Panc1 (cell line): ENCODE data around the gene HBS1L. TPM values are rescaled to one million over a fixed set of nuclear protein-coding genes. Genes with fewer than 3 reads are reported as not detected.

Source experiments
- ATAC-seq: fragments of 200-7000 bp; cut with Tn5 transposase; 2 replicates; pipeline ENCODE4 v1.9.1; 2020; ENCODE audit warnings: mild to moderate bottlenecking, moderate library complexity
- BruUV-seq: library from RNA; stranded (reverse); fragments of 400-500 nt; replicated peaks from 2 replicates; lab custom pipeline; 2021; lab: Mats Ljungman, UMichigan
- CTCF ChIA-PET: fragments of 300-600 bp; sonication (Branson Sonifier 250); formaldehyde crosslinking; loops from one replicate; lab custom pipeline; 2022; ENCODE audit warnings: antibody characterized with exemption; lab: Charles Lee
- POLR2A ChIA-PET: fragments of 300-600 bp; sonication (Branson Sonifier 250); formaldehyde crosslinking; loops from one replicate; lab custom pipeline; 2022; ENCODE audit warnings: antibody characterized with exemption; lab: Charles Lee
- DNase-seq: peaks from one replicate; pipeline ENCODE4 v3.0.0-alpha.2; 2010; ENCODE audit warnings: low read depth, low spot score
- H3K27ac ChIP-seq: 2 replicates; pipeline ENCODE4 v1.5.1; 2011; ENCODE audit warnings: mild to moderate bottlenecking, low read length, inconsistent platforms
- H3K27me3 ChIP-seq: fragments of 200-500 bp; sonication (Bioruptor generic); 2 replicates; pipeline ENCODE4 v1.6.0; 2014; ENCODE audit warnings: low read length, inconsistent platforms; ENCODE audit not compliant: control insufficient read depth, insufficient read depth
- H3K36me3 ChIP-seq: fragments of 200-500 bp; sonication (Bioruptor generic); 2 replicates; pipeline ENCODE4 v1.5.1; 2014; ENCODE audit warnings: inconsistent platforms, mild to moderate bottlenecking, low read length, moderate library complexity; ENCODE audit not compliant: control insufficient read depth, insufficient read depth
- H3K4me1 ChIP-seq: 2 replicates; pipeline ENCODE4 v1.5.1; 2011; ENCODE audit warnings: inconsistent platforms, mild to moderate bottlenecking, low read length, moderate library complexity; ENCODE audit not compliant: control insufficient read depth, insufficient read depth
- H3K4me3 ChIP-seq, 2 experiments: 2 replicates each; pipeline ENCODE4 v1.5.1; 2011 to 2012; ENCODE audit warnings: low read depth in 2 of 2, low read length in 2 of 2, mild to moderate bottlenecking in 2 of 2, inconsistent platforms in 1 of 2, moderate library complexity in 1 of 2
- H3K9me3 ChIP-seq: fragments of 200-500 bp; sonication (Bioruptor generic); 2 replicates; pipeline ENCODE4 v1.5.1; 2014; ENCODE audit warnings: low read depth, mild to moderate bottlenecking, inconsistent platforms, low read length, moderate library complexity; ENCODE audit not compliant: control insufficient read depth, insufficient read depth
- POLR2AphosphoS5 ChIP-seq: IDR thresholded peaks from 2 replicates; pipeline ENCODE4 v1.6.1; 2012; ENCODE audit warnings: mild to moderate bottlenecking, low read depth, low read length, moderate library complexity
- SIN3A ChIP-seq: IDR thresholded peaks from 2 replicates; pipeline ENCODE4 v1.6.1; 2012; ENCODE audit warnings: low read depth, mild to moderate bottlenecking, low read length, moderate library complexity, borderline replicate concordance; ENCODE audit not compliant: insufficient read depth
- TCF7L2 ChIP-seq: IDR thresholded peaks from 2 replicates; pipeline ENCODE4 v1.6.1; 2011; ENCODE audit warnings: mild to moderate bottlenecking, low read depth, low read length, inconsistent platforms
- in situ Hi-C: cut with HindIII; loops from 2 replicates; pipeline ENCODE4 v1.10.0; 2016; ENCODE audit warnings: low sequenced_read_pairs, low pct_unique_long_range_greater_than_20kb
- intact Hi-C: fragments of 100-400 bp; cut with micrococcal nuclease; formaldehyde crosslinking; loops from one replicate; pipeline ENCODE4 v1.10.0; 2022; ENCODE audit not compliant: unreplicated experiment
- total RNA-seq: library from RNA; stranded (reverse); gene quantifications from one replicate; pipeline ENCODE4 v1.2.1, GENCODE V29; 2021; ENCODE audit not compliant: unreplicated experiment
- TF ChIP-seq, protein P1 (sequence below), 2 experiments: IDR thresholded peaks; 2 replicates each; pipeline ENCODE4 v1.6.1; 2011 to 2012; ENCODE audit warnings: low read depth in 2 of 2, control low read depth in 1 of 2, low read length in 1 of 2, mild to moderate bottlenecking in 1 of 2, moderate library complexity in 1 of 2; ENCODE audit not compliant: insufficient read depth in 1 of 2
- TF ChIP-seq, protein P2 (sequence below): fragments of 450-650 bp; IDR thresholded peaks from 2 replicates; pipeline ENCODE4 v1.5.1; 2017; ENCODE audit warnings: mild to moderate bottlenecking

The HBS1L gene
- total RNA-seq, 1 experiment from 2014 or later = 79.2 TPM

DNA sequence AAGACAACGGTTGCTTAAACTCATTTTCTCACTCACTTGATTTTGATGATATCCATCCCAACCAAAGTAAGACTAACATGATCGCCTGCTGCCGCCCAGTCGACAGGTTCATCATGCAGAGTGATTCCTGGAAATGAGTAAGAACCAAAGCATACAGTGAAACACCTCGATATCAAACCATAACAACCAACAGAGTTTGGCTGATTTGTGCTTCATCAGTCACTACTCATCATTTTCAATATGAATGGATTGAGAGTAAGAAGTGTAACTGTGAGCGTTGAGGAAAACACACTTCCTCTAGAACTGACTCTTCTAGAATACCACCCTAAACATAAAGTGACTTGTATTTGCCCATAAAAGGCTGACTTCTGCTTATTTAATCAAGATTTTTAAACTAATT is 75.5 kb downstream of the HBS1L start:
- POLR2A ChIA-PET = no interaction called here
- H3K9me3 ChIP-seq = no peaks in the 10 kb centered on the region
- no TSS peak for BruUV-seq
- H3K27ac ChIP-seq = no peak overlapping the region
- no peaks in the 10 kb centered on the region for H3K4me1 ChIP-seq
- H3K27me3 ChIP-seq = no peaks in the 10 kb centered on the region
- intact Hi-C loops (no loop called here), in situ Hi-C loops (no loop called here)
- CTCF ChIA-PET = no interaction called here
- peaks cover 34% of the 10 kb centered on the region for H3K36me3 ChIP-seq
- ATAC-seq (no peak), DNase-seq (no peak)
- TF ChIP-seq, protein P1, sequence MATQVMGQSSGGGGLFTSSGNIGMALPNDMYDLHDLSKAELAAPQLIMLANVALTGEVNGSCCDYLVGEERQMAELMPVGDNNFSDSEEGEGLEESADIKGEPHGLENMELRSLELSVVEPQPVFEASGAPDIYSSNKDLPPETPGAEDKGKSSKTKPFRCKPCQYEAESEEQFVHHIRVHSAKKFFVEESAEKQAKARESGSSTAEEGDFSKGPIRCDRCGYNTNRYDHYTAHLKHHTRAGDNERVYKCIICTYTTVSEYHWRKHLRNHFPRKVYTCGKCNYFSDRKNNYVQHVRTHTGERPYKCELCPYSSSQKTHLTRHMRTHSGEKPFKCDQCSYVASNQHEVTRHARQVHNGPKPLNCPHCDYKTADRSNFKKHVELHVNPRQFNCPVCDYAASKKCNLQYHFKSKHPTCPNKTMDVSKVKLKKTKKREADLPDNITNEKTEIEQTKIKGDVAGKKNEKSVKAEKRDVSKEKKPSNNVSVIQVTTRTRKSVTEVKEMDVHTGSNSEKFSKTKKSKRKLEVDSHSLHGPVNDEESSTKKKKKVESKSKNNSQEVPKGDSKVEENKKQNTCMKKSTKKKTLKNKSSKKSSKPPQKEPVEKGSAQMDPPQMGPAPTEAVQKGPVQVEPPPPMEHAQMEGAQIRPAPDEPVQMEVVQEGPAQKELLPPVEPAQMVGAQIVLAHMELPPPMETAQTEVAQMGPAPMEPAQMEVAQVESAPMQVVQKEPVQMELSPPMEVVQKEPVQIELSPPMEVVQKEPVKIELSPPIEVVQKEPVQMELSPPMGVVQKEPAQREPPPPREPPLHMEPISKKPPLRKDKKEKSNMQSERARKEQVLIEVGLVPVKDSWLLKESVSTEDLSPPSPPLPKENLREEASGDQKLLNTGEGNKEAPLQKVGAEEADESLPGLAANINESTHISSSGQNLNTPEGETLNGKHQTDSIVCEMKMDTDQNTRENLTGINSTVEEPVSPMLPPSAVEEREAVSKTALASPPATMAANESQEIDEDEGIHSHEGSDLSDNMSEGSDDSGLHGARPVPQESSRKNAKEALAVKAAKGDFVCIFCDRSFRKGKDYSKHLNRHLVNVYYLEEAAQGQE (IDR thresholded peaks at IDR 0.05; ENCODE audit: insufficient read depth in 1 of 2, low read depth in 2 of 2, low read length in 1 of 2) = no peak
- TF ChIP-seq, protein P2, sequence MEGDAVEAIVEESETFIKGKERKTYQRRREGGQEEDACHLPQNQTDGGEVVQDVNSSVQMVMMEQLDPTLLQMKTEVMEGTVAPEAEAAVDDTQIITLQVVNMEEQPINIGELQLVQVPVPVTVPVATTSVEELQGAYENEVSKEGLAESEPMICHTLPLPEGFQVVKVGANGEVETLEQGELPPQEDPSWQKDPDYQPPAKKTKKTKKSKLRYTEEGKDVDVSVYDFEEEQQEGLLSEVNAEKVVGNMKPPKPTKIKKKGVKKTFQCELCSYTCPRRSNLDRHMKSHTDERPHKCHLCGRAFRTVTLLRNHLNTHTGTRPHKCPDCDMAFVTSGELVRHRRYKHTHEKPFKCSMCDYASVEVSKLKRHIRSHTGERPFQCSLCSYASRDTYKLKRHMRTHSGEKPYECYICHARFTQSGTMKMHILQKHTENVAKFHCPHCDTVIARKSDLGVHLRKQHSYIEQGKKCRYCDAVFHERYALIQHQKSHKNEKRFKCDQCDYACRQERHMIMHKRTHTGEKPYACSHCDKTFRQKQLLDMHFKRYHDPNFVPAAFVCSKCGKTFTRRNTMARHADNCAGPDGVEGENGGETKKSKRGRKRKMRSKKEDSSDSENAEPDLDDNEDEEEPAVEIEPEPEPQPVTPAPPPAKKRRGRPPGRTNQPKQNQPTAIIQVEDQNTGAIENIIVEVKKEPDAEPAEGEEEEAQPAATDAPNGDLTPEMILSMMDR = no peak
- no peak for TF ChIP-seq POLR2AphosphoS5
- no peak for TF ChIP-seq TCF7L2
- no peak for TF ChIP-seq SIN3A
- H3K4me3 ChIP-seq = no peak overlapping the region

DNA sequence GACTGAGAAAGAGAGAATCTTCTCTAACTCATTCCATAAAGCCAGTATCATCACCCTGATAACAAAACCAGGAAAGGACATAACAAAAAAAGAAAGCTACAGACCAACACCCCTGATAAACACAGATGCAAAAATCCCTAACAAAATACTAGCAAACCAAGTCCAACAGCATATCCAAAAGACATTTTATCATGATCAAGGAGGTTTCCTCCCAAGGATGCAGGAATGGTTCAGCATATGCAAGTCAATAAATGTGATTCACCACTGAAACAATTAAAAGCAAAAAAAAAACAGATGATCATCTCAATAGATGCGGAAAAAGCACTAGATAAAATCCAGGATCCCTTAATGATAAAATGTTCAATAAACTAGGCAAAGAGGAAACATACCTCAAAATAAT is 80.3 kb downstream of the HBS1L start:
- TF ChIP-seq SIN3A = no peak
- no peak for TF ChIP-seq POLR2AphosphoS5
- TF ChIP-seq, protein P1 (IDR thresholded peaks at IDR 0.05; ENCODE audit: insufficient read depth in 1 of 2, low read depth in 2 of 2, low read length in 1 of 2) = no peak
- in situ Hi-C loops = no loop called here

More for the DNA sequence above, 80.3 kb downstream of the HBS1L start:
- H3K36me3 ChIP-seq = peaks cover 18% of the 10 kb centered on the region; the same call in 1 of the 2 replicates
- no peak overlapping the region for H3K27ac ChIP-seq
- H3K27me3 ChIP-seq = no peaks in the 10 kb centered on the region
- ATAC-seq (no peak), DNase-seq (no peak)
- intact Hi-C loops = no loop called here
- H3K4me3 ChIP-seq = no peak overlapping the region
- POLR2A ChIA-PET = no interaction called here
- H3K4me1 ChIP-seq = no peaks in the 10 kb centered on the region
- no TSS peak for BruUV-seq
- no peaks in the 10 kb centered on the region for H3K9me3 ChIP-seq
- CTCF ChIA-PET = no interaction called here
